ENCODE data around the gene PPP1R26. TPM values are rescaled to one million over a fixed set of nuclear protein-coding genes. Genes with fewer than 3 reads are reported as not detected.
A peak's percentile ranks its signal among the peaks of the same experiment; 100 is the strongest.

The PPP1R26 gene
- total and polyA plus RNA-seq, 2 of the 13 experiments (the other 11 are each of a cell fraction or from before 2014, with no cell fraction given) = 8.6 to 11.6 TPM

- no peak for TF ChIP-seq THAP11 (CRISPR knock-in tag; IDR thresholded peaks at IDR 0.05)
- no peak for TF ChIP-seq ZNF160 (CRISPR knock-in tag; IDR thresholded peaks at IDR 0.05)
- TF ChIP-seq ZMYM4 (CRISPR knock-in tag; IDR thresholded peaks at IDR 0.05) = no peak
- TF ChIP-seq ZNF317 (CRISPR knock-in tag; IDR thresholded peaks at IDR 0.05) = 0 out of 2 replicates have a peak, but pooled peaks have one; percentile 25
- no peak for TF ChIP-seq ZNF33A (CRISPR knock-in tag; IDR thresholded peaks at IDR 0.05; ENCODE audit: borderline replicate concordance)
- peak; percentile 83 for TF ChIP-seq MNT (IDR thresholded peaks at IDR 0.05)
- Histone ChIP-seq H3K79me2 (ENCODE audit: insufficient read depth, low read length) (no peaks in the 10 kb centered on the region), H2AFZ (ENCODE audit: low read length) (no peak overlapping the region), H3K9me3 (ENCODE audit: low read length) (no peaks in the 10 kb centered on the region), H3K27me3 (ENCODE audit: control insufficient read depth in 1 of 2, insufficient read depth in 2 of 2, low read length in 2 of 2) (peaks cover 9 to 59% of the 10 kb centered on the region in 2 experiments; a peak in 4 of 5 replicates), H4K20me1 (ENCODE audit: insufficient read depth, low read length) (no peaks in the 10 kb centered on the region), H3K27ac (ENCODE audit: extremely low read length, insufficient read depth, low read length) (no peak overlapping the region), H3K36me3 (replicated peaks in 1 of 2; ENCODE audit: control insufficient read depth in 1 of 2, insufficient read depth in 2 of 2, low read length in 2 of 2) (no peaks in the 10 kb centered on the region), H3K4me3 (replicated peaks in 1 of 3; ENCODE audit: insufficient read depth in 1 of 3, low read depth in 2 of 3, low read length in 3 of 3) (no peak overlapping the region), H3K4me1 (ENCODE audit: insufficient read depth, low read length) (peaks cover 9% of the 10 kb centered on the region), H3K4me2 (ENCODE audit: low read depth, low read length) (no peak overlapping the region), H3K9ac (ENCODE audit: insufficient read depth, low read depth, low read length) (no peak overlapping the region)
- WGBS (ENCODE audit: low lambda C conversion rate) = 40% methylated on average over 10 of the region's 10 CpGs
- in situ Hi-C loops (cut with HindIII; ENCODE audit: extremely low pct_ligation_motif_present, low pct_unique_long_range_greater_than_20kb) = no loop called here
- DNase-seq (ENCODE audit: low spot score) (no peak), ATAC-seq (no peak), FAIRE-seq (no peak)
- POLR2A ChIA-PET = no interaction called here
- intact Hi-C loops (cut with micrococcal nuclease; ENCODE audit: unreplicated experiment) = no loop called here
- BruUV-seq (replicated peaks) = no TSS peak
- CTCF ChIA-PET (ENCODE audit: low intra/inter-chr PET ratio, low total read pairs) = no interaction called here
Observed at GRCh38 chr9:135519179-135519971, 39.8 kb downstream of the PPP1R26 start.

Data from HepG2 (cell line).